ENCODE results near the gene SWAP70. TPM values are rescaled to one million over a fixed set of nuclear protein-coding genes. Genes with fewer than 3 reads are reported as not detected.

The SWAP70 gene
- total RNA-seq, 1 donor from 2014 or later, result 50.1 TPM

DNA sequence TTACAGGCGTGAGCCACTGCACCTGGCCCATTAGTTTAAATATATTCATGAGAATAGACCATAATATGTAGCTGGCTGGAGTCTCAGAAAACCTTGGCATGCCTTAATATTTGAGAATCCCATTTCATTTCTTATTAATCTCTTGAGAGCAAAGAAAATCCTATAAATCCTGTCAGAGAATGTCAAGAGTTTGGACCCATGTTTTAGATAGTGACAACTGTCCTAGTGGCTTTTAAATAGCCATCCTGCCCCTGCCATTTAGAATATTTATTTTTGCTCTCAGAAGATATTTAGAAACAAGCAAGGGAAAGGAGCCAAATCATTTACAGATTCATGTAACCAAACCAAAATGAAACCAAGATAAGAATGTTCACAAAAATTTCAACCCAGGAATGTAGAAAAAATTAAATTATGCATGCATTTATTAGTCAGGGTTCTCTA, 107.2 kb downstream of the SWAP70 start:
- no peak overlapping the region for H3K4me3 ChIP-seq
- H3K4me1 ChIP-seq, result no peaks in the 10 kb centered on the region
- DNase-seq (no peak), ATAC-seq (no peak)
- intact Hi-C loops (cut with DNase I), result no loop called here
- TF ChIP-seq CTCF (IDR thresholded peaks at IDR 0.05), result no peak
- no peaks in the 10 kb centered on the region for H3K36me3 ChIP-seq
- H3K27ac ChIP-seq, result no peak overlapping the region
- no peaks in the 10 kb centered on the region for H3K27me3 ChIP-seq (ENCODE audit: low read depth)
- no peaks in the 10 kb centered on the region for H3K9me3 ChIP-seq

DNA sequence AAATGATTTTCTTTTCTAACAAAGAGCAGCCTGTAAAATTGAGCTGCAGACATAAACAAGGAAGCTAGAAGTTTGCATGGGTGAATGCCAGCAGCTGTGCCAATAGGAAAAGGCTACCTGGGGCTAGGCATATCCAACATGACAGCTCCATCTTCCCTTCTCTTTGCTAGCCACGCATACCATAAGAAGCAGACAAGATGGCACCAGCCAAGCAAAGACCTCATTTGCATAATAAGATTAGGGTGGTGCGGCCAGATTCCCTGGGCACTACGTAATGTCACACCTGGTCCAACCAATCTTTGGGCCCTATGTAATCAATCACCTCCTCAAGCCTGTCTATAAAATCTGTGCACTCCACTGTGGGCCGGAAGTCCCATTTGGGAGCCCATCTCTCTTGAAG, 108.3 kb downstream of the SWAP70 start:
- no peak for ATAC-seq
- no peak overlapping the region for H3K27ac ChIP-seq

DNA sequence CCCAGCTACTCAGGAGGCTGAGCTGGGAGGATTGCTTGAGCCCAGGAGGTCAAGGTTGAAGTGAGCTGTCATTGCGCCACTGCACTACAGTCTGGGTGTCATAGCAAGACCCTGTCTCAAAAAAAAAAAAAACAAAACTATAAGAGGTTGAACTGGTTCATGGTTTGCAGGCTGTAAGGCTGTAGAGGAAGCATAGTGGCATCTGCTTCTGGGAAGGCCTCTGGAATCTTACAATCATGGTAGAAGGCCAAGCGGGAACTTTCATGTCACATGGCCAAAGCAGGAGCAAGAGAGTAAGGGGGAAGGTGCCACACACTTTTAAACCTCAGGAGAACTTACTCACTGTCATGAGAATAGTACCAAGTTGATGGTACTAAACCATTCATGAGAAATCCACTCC, 109.6 kb downstream of the SWAP70 start:
- intact Hi-C loops (cut with DNase I), result no loop called here
- ATAC-seq (no peak), DNase-seq (no peak)
- no peaks in the 10 kb centered on the region for H3K27me3 ChIP-seq (ENCODE audit: low read depth)
- H3K27ac ChIP-seq, result no peak overlapping the region
- H3K9me3 ChIP-seq, result no peaks in the 10 kb centered on the region
- H3K36me3 ChIP-seq, result no peaks in the 10 kb centered on the region
- no peaks in the 10 kb centered on the region for H3K4me1 ChIP-seq
- TF ChIP-seq CTCF (IDR thresholded peaks at IDR 0.05), result no peak
- H3K4me3 ChIP-seq, result no peak overlapping the region

More for the DNA sequence above, 108.3 kb downstream of the SWAP70 start:
- TF ChIP-seq CTCF (IDR thresholded peaks at IDR 0.05), result no peak
- H3K27me3 ChIP-seq (ENCODE audit: low read depth), result no peaks in the 10 kb centered on the region
- intact Hi-C loops (cut with DNase I), result no loop called here
- no peaks in the 10 kb centered on the region for H3K9me3 ChIP-seq
- H3K4me1 ChIP-seq, result no peaks in the 10 kb centered on the region
- no peak for DNase-seq
- no peak overlapping the region for H3K4me3 ChIP-seq
- H3K36me3 ChIP-seq, result no peaks in the 10 kb centered on the region

DNA sequence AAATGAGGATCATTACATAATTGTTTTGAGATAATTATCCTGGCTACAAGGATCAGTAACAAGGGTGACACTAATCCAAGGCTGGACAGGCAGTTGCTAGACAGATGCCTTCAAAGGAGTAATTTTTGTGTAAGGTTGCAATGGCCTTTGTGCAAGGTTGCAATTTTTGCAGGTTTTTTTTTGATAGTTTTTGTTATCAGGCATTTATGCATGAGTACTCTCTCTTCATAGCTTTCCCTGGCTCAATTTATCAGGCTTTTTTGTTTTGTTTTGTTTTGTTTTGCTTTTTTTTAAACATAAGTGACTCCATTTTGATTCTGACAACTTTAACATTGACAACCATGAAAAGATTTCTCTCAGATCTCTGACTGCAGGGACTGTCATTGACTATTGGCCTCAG, 110.2 kb downstream of the SWAP70 start:
- no peak for DNase-seq
- Histone ChIP-seq H3K36me3 (no peaks in the 10 kb centered on the region), H3K9me3 (no peaks in the 10 kb centered on the region), H3K4me1 (no peaks in the 10 kb centered on the region), H3K4me3 (no peak overlapping the region), H3K27me3 (ENCODE audit: low read depth) (no peaks in the 10 kb centered on the region), H3K27ac (no peak overlapping the region)
- no peak for ATAC-seq
- intact Hi-C loops (cut with DNase I), result no loop called here
- no peak for TF ChIP-seq CTCF (IDR thresholded peaks at IDR 0.05)

DNA sequence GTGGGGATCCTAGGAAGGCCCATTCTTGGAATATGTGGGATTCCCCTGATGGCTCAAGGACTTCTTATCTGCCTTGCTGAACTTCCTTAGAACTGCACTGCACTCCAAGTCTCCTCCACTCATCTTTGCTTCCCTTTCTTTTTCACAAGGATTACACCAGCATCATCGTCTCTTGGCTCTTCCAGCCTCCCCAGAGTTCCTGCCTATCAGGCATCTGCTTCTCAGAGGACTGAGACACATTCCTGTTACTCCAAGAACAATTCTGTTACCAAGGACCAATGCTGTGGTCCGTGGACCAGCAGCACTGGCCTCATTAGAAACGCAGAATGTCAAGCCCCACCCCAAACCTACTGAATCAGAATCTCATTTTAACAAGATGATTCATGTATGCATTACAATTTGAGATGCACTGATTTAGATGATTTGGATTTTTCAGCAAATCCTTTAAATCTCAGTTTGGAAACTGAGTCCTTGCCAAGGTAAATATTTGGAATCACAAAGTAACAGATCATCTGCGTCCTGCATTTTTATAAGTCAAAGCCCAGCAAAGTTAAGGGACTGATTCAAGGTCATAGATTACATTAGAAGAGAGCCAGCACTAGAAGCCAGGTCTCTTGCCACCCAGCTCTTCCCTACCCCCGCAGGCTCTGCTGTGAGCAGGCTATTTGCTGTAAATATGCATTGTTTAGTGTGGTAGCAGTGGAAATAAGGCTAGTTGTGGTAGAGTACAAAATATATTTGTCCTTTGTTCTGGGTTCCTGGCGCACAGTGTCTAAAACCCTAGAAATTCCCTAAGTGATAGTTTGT, 110.9 kb downstream of the SWAP70 start:
- no peak overlapping the region for H3K27ac ChIP-seq
- intact Hi-C loops (cut with DNase I), result no loop called here
- DNase-seq (no peak), ATAC-seq (no peak)
- H3K4me3 ChIP-seq, result no peak overlapping the region
- peaks cover 7% of the 10 kb centered on the region for H3K36me3 ChIP-seq
- TF ChIP-seq CTCF (IDR thresholded peaks at IDR 0.05), result no peak
- no peaks in the 10 kb centered on the region for H3K4me1 ChIP-seq
- no peaks in the 10 kb centered on the region for H3K9me3 ChIP-seq
- no peaks in the 10 kb centered on the region for H3K27me3 ChIP-seq (ENCODE audit: low read depth)

Measured in lower lobe of right lung (tissue), 2 donors.